ENCODE measurements around the gene TRAPPC12. TPM values are rescaled to one million over a fixed set of nuclear protein-coding genes. Genes with fewer than 3 reads are reported as not detected.

Gene TRAPPC12
- total RNA-seq, 1 experiment from 2014 or later: 86.0 TPM

DNA sequence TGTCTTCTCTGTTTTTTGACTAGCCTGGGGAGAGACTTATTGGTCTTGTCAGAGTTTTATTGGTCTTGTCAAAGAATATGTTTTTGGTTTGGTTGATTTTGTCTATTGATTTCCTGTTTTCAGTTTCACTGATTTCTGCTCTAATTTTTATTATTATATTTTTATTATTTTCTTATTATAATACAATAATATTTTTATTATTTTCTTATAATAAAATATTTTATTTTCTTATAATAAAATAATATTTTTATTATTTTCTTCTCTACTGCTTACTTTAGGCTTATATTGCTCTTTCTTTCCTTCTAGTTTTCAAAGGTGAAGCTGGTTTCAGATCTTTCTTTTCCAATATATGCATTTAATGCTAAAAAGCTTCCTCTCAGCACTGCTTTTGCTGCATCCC lies 62.0 kb downstream of the TRAPPC12 start:
- Mint-ChIP-seq H3K27me3 (ENCODE audit: low read depth) (no peaks in the 10 kb centered on the region), H3K4me3 (no peak overlapping the region), H3K4me1 (no peaks in the 10 kb centered on the region), H3K27ac (no peak overlapping the region), H3K9me3 (peaks cover 3% of the 10 kb centered on the region in 2 experiments; a peak in 2 of 5 replicates), H3K36me3 (ENCODE audit: insufficient read depth in 1 of 3, low read depth in 3 of 3) (peaks cover 9 to 27% (median 13%) of the 10 kb centered on the region in 3 experiments)
- no peak overlapping the region for H2AFZ ChIP-seq (ENCODE audit: low read length)
- H3K79me2 ChIP-seq (ENCODE audit: insufficient read depth, low read length): no peaks in the 10 kb centered on the region
- no peak overlapping the region for H3K9ac ChIP-seq (ENCODE audit: extremely low read depth, insufficient read length, low read length)
- H4K5ac ChIP-seq (ENCODE audit: insufficient read length, low read depth, low read length): no peak overlapping the region
- H4K91ac ChIP-seq (ENCODE audit: insufficient read length, low read depth, low read length): no peak overlapping the region
- H3K9me3 ChIP-seq (ENCODE audit: control insufficient read depth, low read depth, low read length): no peaks in the 10 kb centered on the region
- H2BK20ac ChIP-seq (ENCODE audit: low read depth, low read length, poor library complexity, severe bottlenecking): no peak overlapping the region
- no peak overlapping the region for H2AK5ac ChIP-seq (ENCODE audit: insufficient read length, low read length)
- H2BK12ac ChIP-seq (ENCODE audit: insufficient read length, low read depth, low read length): no peak overlapping the region
- no peaks in the 10 kb centered on the region for H3K23me2 ChIP-seq (ENCODE audit: insufficient read length, low read depth, low read length, poor library complexity, severe bottlenecking)
- no peak overlapping the region for H3K4ac ChIP-seq (ENCODE audit: low read depth, low read length)
- H3K4me2 ChIP-seq (ENCODE audit: insufficient read depth, insufficient read length, low read length): no peak overlapping the region
- no peak for TF ChIP-seq CTCF (conservative IDR thresholded peaks at IDR 0.05)
- H2BK15ac ChIP-seq (ENCODE audit: low read depth, low read length): no peak overlapping the region
- no peaks in the 10 kb centered on the region for H4K20me1 ChIP-seq (ENCODE audit: control insufficient read depth, insufficient read depth, insufficient read length)
- no peak overlapping the region for H2BK5ac ChIP-seq (ENCODE audit: insufficient read length, low read length)
- no peak overlapping the region for H3T11ph ChIP-seq (ENCODE audit: low read length)
- no peak for DNase-seq
- H3K79me1 ChIP-seq (ENCODE audit: insufficient read depth, low read depth, low read length, poor library complexity, severe bottlenecking): no peaks in the 10 kb centered on the region
- no peak overlapping the region for H2BK120ac ChIP-seq (ENCODE audit: low read depth, low read length, poor library complexity, severe bottlenecking)
- no peaks in the 10 kb centered on the region for H3K4me1 ChIP-seq (ENCODE audit: insufficient read depth, low read length)
- no peak overlapping the region for H4K8ac ChIP-seq (replicated peaks; ENCODE audit: insufficient read length, low read depth, low read length)
- no peak overlapping the region for H3K27ac ChIP-seq (ENCODE audit: insufficient read length, low read depth, low read length)
- H3K14ac ChIP-seq (ENCODE audit: insufficient read depth, low read length): no peak overlapping the region
- H3K56ac ChIP-seq (ENCODE audit: insufficient read length, low read depth, low read length): no peak overlapping the region
- H3K27me3 ChIP-seq (ENCODE audit: insufficient read depth, low read length): no peaks in the 10 kb centered on the region
- no peak overlapping the region for H3K18ac ChIP-seq (ENCODE audit: insufficient read length, low read depth, low read length)
- H3K23ac ChIP-seq (ENCODE audit: insufficient read length, low read depth, low read length): no peak overlapping the region

All from H9 (cell line).